K562 (cell line): ENCODE measurements around the gene CHST15. TPM values are rescaled to one million over a fixed set of nuclear protein-coding genes. Genes with fewer than 3 reads are reported as not detected.

Experiments used
- ATAC-seq: fragments of 200-7000 bp; cut with Tn5 transposase; 3 replicates; pipeline ENCODE4 v1.9.1; 2020; ENCODE audit warnings: moderate library complexity
- BruUV-seq: library from RNA; stranded (reverse); fragments of 400-500 nt; replicated peaks from 2 replicates; lab custom pipeline; 2021; lab: Mats Ljungman, UMichigan
- CTCF ChIA-PET: fragments of 300-600 bp; formaldehyde crosslinking; extraction: SDS; loops from one replicate; lab custom pipeline; 2021; ENCODE audit warnings: low intra/inter-chr PET ratio; lab: Yijun Ruan, JAX
- POLR2A ChIA-PET: fragments of 300-600, 350-650 bp; sonication (Branson Sonifier 250); formaldehyde crosslinking; extraction: SDS; loops from one replicate; lab custom pipeline; 2021; ENCODE audit warnings: antibody characterized with exemption, inconsistent platforms; lab: Yijun Ruan, JAX
- DNase-seq, 4 experiments: peaks; one replicate each; pipeline versions ENCODE4 v3.0.0 to v3.0.0-alpha.2; 2011 to 2018; ENCODE audit warnings: low spot score in 3 of 4, mixed read lengths in 3 of 4; ENCODE audit errors: extremely low read depth in 1 of 4
- FAIRE-seq: peaks from 2 replicates; lab custom pipeline; 2011; peaks lifted over from hg19 to GRCh38; lab: Jason Lieb, UNC
- H2AFZ ChIP-seq: 2 replicates; pipeline ENCODE4 v1.6.0; 2011; ENCODE audit warnings: low read depth, low read length, control low read depth, inconsistent platforms
- H3K27ac ChIP-seq: fragments of 200-600 bp; 3 replicates; pipeline ENCODE4 v1.8.0; 2011; ENCODE audit warnings: low read depth, mild to moderate bottlenecking, control low read depth, inconsistent platforms, low read length, moderate library complexity, mixed read lengths; ENCODE audit errors: extremely low read depth
- H3K27me3 ChIP-seq, 2 experiments: fragments of 300-600 bp in 1 of 2; 2 replicates in 1 of 2; 3 replicates in 1 of 2; pipeline versions ENCODE4 v1.6.0 to v1.8.0; 2011; ENCODE audit warnings: inconsistent platforms in 2 of 2, low read length in 2 of 2, mild to moderate bottlenecking in 1 of 2, mixed read lengths in 1 of 2, moderate library complexity in 1 of 2; ENCODE audit not compliant: control insufficient read depth in 2 of 2, insufficient read depth in 2 of 2
- H3K36me3 ChIP-seq: fragments of 300-600 bp; 3 replicates; pipeline ENCODE4 v1.8.0; 2011; ENCODE audit warnings: mild to moderate bottlenecking, low read length, inconsistent platforms; ENCODE audit not compliant: control insufficient read depth, insufficient read depth
- H3K4me1 ChIP-seq, 2 experiments: fragments of 200-600 bp in 1 of 2; replicated peaks in 1 of 2; 2 replicates in 1 of 2; 3 replicates in 1 of 2; pipeline versions ENCODE4 v1.5.1 to v1.8.0; 2011; ENCODE audit warnings: inconsistent platforms in 2 of 2, low read length in 2 of 2, mild to moderate bottlenecking in 1 of 2, mixed read lengths in 1 of 2, moderate library complexity in 1 of 2; ENCODE audit not compliant: control insufficient read depth in 2 of 2, insufficient read depth in 2 of 2
- H3K4me2 ChIP-seq: 2 replicates; pipeline ENCODE4 v1.6.1; 2011; ENCODE audit warnings: low read length, control low read depth, inconsistent platforms, mixed read lengths; ENCODE audit not compliant: insufficient read depth
- H3K4me3 ChIP-seq: fragments of 200-600 bp; sonication (generic), shearing (Covaris generic); 2 replicates; pipeline ENCODE4 v1.5.1; 2016; ENCODE audit warnings: control low read depth, inconsistent platforms
- H3K79me2 ChIP-seq: fragments of 200-600 bp; 3 replicates; pipeline ENCODE4 v1.8.0; 2011; ENCODE audit warnings: low read length, inconsistent platforms; ENCODE audit not compliant: control insufficient read depth, insufficient read depth
- H3K9ac ChIP-seq, 2 experiments: 2 replicates each; pipeline versions ENCODE4 v1.6.0 to v1.6.1; 2011; ENCODE audit warnings: low read depth in 2 of 2, low read length in 2 of 2, control low read depth in 1 of 2, inconsistent platforms in 1 of 2, mild to moderate bottlenecking in 1 of 2, mixed read lengths in 1 of 2; ENCODE audit not compliant: insufficient read depth in 1 of 2
- H3K9me1 ChIP-seq: one replicate; pipeline ENCODE4 v1.6.0; 2011; ENCODE audit warnings: inconsistent platforms, mild to moderate bottlenecking, low read length, moderate library complexity; ENCODE audit not compliant: control insufficient read depth, insufficient read depth
- H3K9me3 ChIP-seq: replicated peaks from 2 replicates; pipeline ENCODE4 v1.5.1; 2011; ENCODE audit warnings: low read depth, low read length, inconsistent platforms; ENCODE audit not compliant: control insufficient read depth, insufficient read depth
- H4K20me1 ChIP-seq: replicated peaks from 2 replicates; pipeline ENCODE4 v1.6.1; 2011; ENCODE audit warnings: low read length, inconsistent platforms, mixed read lengths; ENCODE audit not compliant: control insufficient read depth, insufficient read depth
- BACH1 ChIP-seq: fragments of 200-800 bp; sonication (Bioruptor generic); IDR thresholded peaks from 2 replicates; pipeline ENCODE4 v1.6.1; 2016; ENCODE audit warnings: missing genetic modification characterization, missing compliant biosample characterization
- BRD4 ChIP-seq: fragments of 200-600 bp; sonication (generic); IDR thresholded peaks from 2 replicates; pipeline ENCODE4 v1.6.1; 2017; ENCODE audit warnings: inconsistent platforms
- ELF2 ChIP-seq: fragments of 250-450 bp; sonication (Bioruptor Pico); IDR thresholded peaks from 2 replicates; pipeline ENCODE4 v1.5.0; 2021; ENCODE audit warnings: mild to moderate bottlenecking
- MCM2 ChIP-seq: fragments of 450-650 bp; IDR thresholded peaks from 2 replicates; pipeline ENCODE4 v1.6.1; 2017; ENCODE audit warnings: low read depth, mild to moderate bottlenecking
- PRDM10 ChIP-seq: fragments of 450-650 bp; IDR thresholded peaks from 2 replicates; pipeline ENCODE4 v1.6.1; 2018; ENCODE audit not compliant: partially characterized antibody
- PTBP1 ChIP-seq: fragments of 200-400 bp; formaldehyde crosslinking; IDR thresholded peaks from 2 replicates; pipeline ENCODE4 v1.6.1; 2017; ENCODE audit warnings: low read depth, low read length
- PTTG1 ChIP-seq: fragments of 450-650 bp; IDR thresholded peaks from 2 replicates; pipeline ENCODE4 v1.6.1; 2016; ENCODE audit warnings: low read depth, mild to moderate bottlenecking, missing genetic modification characterization, missing compliant biosample characterization
- PURB ChIP-seq: sonication (generic); formaldehyde crosslinking; IDR thresholded peaks from 2 replicates; pipeline ENCODE4 v1.9.0; 2021; ENCODE audit warnings: low read depth, mild to moderate bottlenecking, missing genetic modification reagents
- RFX1 ChIP-seq: fragments of 450-650 bp; IDR thresholded peaks from 2 replicates; pipeline ENCODE4 v1.6.1; 2016; ENCODE audit warnings: mild to moderate bottlenecking, moderate library complexity
- SNRNP70 ChIP-seq: fragments of 200-400 bp; formaldehyde crosslinking; optimal IDR thresholded peaks from 2 replicates; pipeline ENCODE3; 2017; ENCODE audit warnings: low read depth, low read length
- TARDBP ChIP-seq: fragments of 450-650 bp; IDR thresholded peaks from 2 replicates; pipeline ENCODE4 v1.6.1; 2016
- ZFP36 ChIP-seq: fragments of 150-350 bp; IDR thresholded peaks from 2 replicates; pipeline ENCODE4 v1.6.1; 2018; ENCODE audit warnings: low read length, low read depth; ENCODE audit not compliant: partially characterized antibody
- ZKSCAN1 ChIP-seq: fragments of 150-350 bp; IDR thresholded peaks from 2 replicates; pipeline ENCODE4 v1.6.1; 2016; ENCODE audit warnings: low read depth, low read length
- ZNF146 ChIP-seq: IDR thresholded peaks from one replicate; pipeline ENCODE4 v1.6.1; 2018; ENCODE audit warnings: missing compliant biosample characterization; ENCODE audit not compliant: unreplicated experiment
- ZNF324 ChIP-seq: fragments of 250-450 bp; sonication (Bioruptor Pico); IDR thresholded peaks from 2 replicates; pipeline ENCODE4 v1.4.0; 2020; ENCODE audit warnings: mild to moderate bottlenecking
- WGBS: fragments of 100-300 bp; shearing (Covaris generic); methylation state at CpG from one replicate; pipeline ENCODE4 v1.1.6; 2016; ENCODE audit warnings: low coverage, mixed read lengths; ENCODE audit not compliant: insufficient coverage; ENCODE audit errors: missing lambda C conversion rate; 5-methylcytosine and 5-hydroxymethylcytosine counted together
- in situ Hi-C: fragments of 300-500 bp; cut with MboI; formaldehyde crosslinking; loops from 4 replicates; pipeline ENCODE4 v1.15.0; 2018; ENCODE audit warnings: inconsistent platforms, mixed read lengths
- intact Hi-C: fragments of 100-400 bp; cut with micrococcal nuclease; formaldehyde crosslinking; loops from 2 replicates; pipeline ENCODE4 v1.14.2; 2022
- polyA plus RNA-seq, 8 experiments: library from polyadenylated mRNA; depleted of rRNA in 4 of 8; stranded (reverse) in 5 of 8; unstranded in 3 of 8; fragments of >200 nt; fragmentation: Nextera tagmentation in 2 of 8; fragmentation: Illumina TruSeq in 1 of 8; extraction: Ambion mirVana in 2 of 8; extraction: Trizol in 1 of 8; gene quantifications; 2 replicates each; pipeline versions ENCODE4 v1.2.1 to v1.2.3, GENCODE V29; 2011 to 2014; ENCODE audit warnings: inconsistent platforms in 1 of 8, missing spikeins in 1 of 8
- total RNA-seq, 7 experiments: library from RNA; depleted of rRNA in 6 of 7; stranded (reverse); fragments of >200 nt in 6 of 7; fragmentation: Illumina TruSeq in 2 of 7; extraction: Trizol in 2 of 7; gene quantifications; 2 replicates each; pipeline versions ENCODE4 v1.2.1 to v1.2.3, GENCODE V29; 2011 to 2021; ENCODE audit warnings: low replicate concordance in 1 of 7

CHST15 gene
- total and polyA plus RNA-seq, 9 of the 15 experiments (the other 6 are each of a cell fraction or from before 2014, with no cell fraction given) = 0.04 to 0.16 (median 0.08) TPM

GRCh38 chr10:124082555-124082954, 10.8 kb downstream of the CHST15 start:
- WGBS = 2% methylated on average over 6 of the region's 6 CpGs
- no peak overlapping the region for H3K4me2 ChIP-seq
- ATAC-seq = no peak
- no peaks in the 10 kb centered on the region for H3K4me1 ChIP-seq
- H3K79me2 ChIP-seq = no peaks in the 10 kb centered on the region
- no peak for TF ChIP-seq RFX1
- TF ChIP-seq ZNF146 (CRISPR knock-in tag) = peak; percentile 41
- TF ChIP-seq, all 486 proteins: peak for 1
- Histone ChIP-seq H3K4me3 (no peak overlapping the region), H3K9me3 (no peaks in the 10 kb centered on the region), H3K27ac (no peak overlapping the region), H3K9me1 (no peaks in the 10 kb centered on the region), H3K27me3 (peaks cover 7 to 50% of the 10 kb centered on the region in 2 experiments; a peak in 4 of 5 replicates), H3K9ac (no peak overlapping the region), H2AFZ (no peak overlapping the region), H4K20me1 (no peaks in the 10 kb centered on the region; the same call in 1 of the 2 replicates), H3K36me3 (no peaks in the 10 kb centered on the region)
- FAIRE-seq = no peak
- POLR2A ChIA-PET = no interaction called here
- BruUV-seq = no TSS peak
- CTCF ChIA-PET = no interaction called here
- no peak for DNase-seq
- intact Hi-C loops (no loop called here), in situ Hi-C loops (no loop called here)

GRCh38 chr10:124081547-124082140, 11.8 kb downstream of the CHST15 start:
- intact Hi-C loops = no loop called here
- no TSS peak for BruUV-seq
- DNase-seq = no peak
- Histone ChIP-seq H3K9me3 (no peaks in the 10 kb centered on the region), H3K4me1 (no peaks in the 10 kb centered on the region), H3K79me2 (no peaks in the 10 kb centered on the region), H3K36me3 (no peaks in the 10 kb centered on the region), H3K27me3 (peaks cover 7 to 47% of the 10 kb centered on the region in 2 experiments; a peak in 4 of 5 replicates), H3K9me1 (no peaks in the 10 kb centered on the region), H3K9ac (no peak overlapping the region), H3K27ac (no peak overlapping the region), H4K20me1 (no peaks in the 10 kb centered on the region; the same call in 1 of the 2 replicates), H2AFZ (no peak overlapping the region), H3K4me2 (no peak overlapping the region), H3K4me3 (no peak overlapping the region)
- no peak for ATAC-seq
- POLR2A ChIA-PET = no interaction called here
- WGBS = under 1% methylated on average over 12 of the region's 13 CpGs
- FAIRE-seq = no peak
- CTCF ChIA-PET = no interaction called here
- in situ Hi-C loops = no loop called here
- no peak for TF ChIP-seq MCM2
- no peak for TF ChIP-seq PURB (CRISPR knock-in tag)
- no peak for TF ChIP-seq BRD4
- TF ChIP-seq PRDM10 = no peak
- no peak for TF ChIP-seq BACH1 (tag)
- TF ChIP-seq ZNF324 (CRISPR knock-in tag) = no peak
- TF ChIP-seq PTBP1 = no peak
- TF ChIP-seq ZFP36 = no peak
- no peak for TF ChIP-seq TARDBP
- no peak for TF ChIP-seq ZKSCAN1
- TF ChIP-seq ELF2 = no peak
- no peak for TF ChIP-seq PTTG1 (tag)
- no peak for TF ChIP-seq SNRNP70
